HG03469 (cell line): ENCODE results near the gene TLR9.

ENCODE experiments used
- ATAC-seq: cut with Tn5 transposase; IDR thresholded peaks from one replicate; pipeline ENCODE4 v1.9.1; 2021; ENCODE audit warnings: mild to moderate bottlenecking, moderate library complexity, moderate number of reproducible peaks; ENCODE audit not compliant: unreplicated experiment

Gene TLR9

GRCh38 chr3:52218026-52218425 lies 7.4 kb downstream of the TLR9 start:
- no peak for ATAC-seq

GRCh38 chr3:52217409-52217805 lies 8.0 kb downstream of the TLR9 start:
- no peak for ATAC-seq

GRCh38 chr3:52216585-52217408 lies 8.6 kb downstream of the TLR9 start:
- ATAC-seq: no peak

- ATAC-seq: no peak
These were observed 10.1 kb downstream of the TLR9 start for GRCh38 chr3:52215351-52215750.

- ATAC-seq: no peak
These were observed 11.5 kb downstream of the TLR9 start for GRCh38 chr3:52213901-52214300.

- no peak for ATAC-seq
These were observed 12.4 kb downstream of the TLR9 start for GRCh38 chr3:52213005-52213404.

GRCh38 chr3:52211268-52211891 lies 14.1 kb downstream of the TLR9 start:
- no peak for ATAC-seq

- no peak for ATAC-seq
These were observed 14.8 kb downstream of the TLR9 start for GRCh38 chr3:52210550-52211046.

- ATAC-seq: no peak
These were observed 15.4 kb downstream of the TLR9 start for GRCh38 chr3:52210037-52210436.

- no peak for ATAC-seq
These were observed 16.9 kb downstream of the TLR9 start for GRCh38 chr3:52208556-52208955.

- no peak for ATAC-seq
These were observed 19.6 kb downstream of the TLR9 start for GRCh38 chr3:52205727-52206372.

- ATAC-seq: no peak
These were observed 20.9 kb downstream of the TLR9 start for GRCh38 chr3:52204337-52205073.

GRCh38 chr3:52203701-52204100 lies 21.7 kb downstream of the TLR9 start:
- no peak for ATAC-seq

- ATAC-seq: no peak
These were observed 22.9 kb downstream of the TLR9 start for GRCh38 chr3:52202384-52203077.

GRCh38 chr3:52200981-52201679 lies 24.3 kb downstream of the TLR9 start:
- no peak for ATAC-seq

GRCh38 chr3:52198643-52199608 lies 26.5 kb downstream of the TLR9 start:
- no peak for ATAC-seq

- peak; percentile 58 for ATAC-seq
These were observed 27.4 kb downstream of the TLR9 start, which contains the start of gene ALAS1 for GRCh38 chr3:52197842-52198625. TSS of gene ALAS1 (plus strand) at chr3:52198160. CDS start at chr3:52199242, 1,082 bp downstream.

GRCh38 chr3:52197499-52197841 lies 28.0 kb downstream of the TLR9 start:
- ATAC-seq: no peak
